GM23338 (cell line): Measurements from ENCODE around the gene FOXP1. TPM values are rescaled to one million over a fixed set of nuclear protein-coding genes. Genes with fewer than 3 reads are reported as not detected.

Source experiments
- ATAC-seq: fragments of 200-7000 bp; cut with Tn5 transposase; 3 replicates; pipeline ENCODE4 v1.9.1; 2020
- DNase-seq: peaks from one replicate; pipeline ENCODE4 v3.0.0-alpha.2; 2015; ENCODE audit warnings: low spot score
- H2AFZ ChIP-seq: fragments of 200-600 bp; sonication (generic); 2 replicates; pipeline ENCODE4 v1.8.0; 2016; ENCODE audit warnings: antibody characterized with exemption, mild to moderate bottlenecking, moderate library complexity
- H3F3A ChIP-seq: fragments of 200-600 bp; sonication (generic); replicated peaks from 2 replicates; pipeline ENCODE4 v1.8.0; 2017; ENCODE audit warnings: antibody characterized with exemption, mixed run types, low read depth
- H3K27ac ChIP-seq: fragments of 200-600 bp; sonication (generic); 2 replicates; pipeline ENCODE4 v1.6.1; 2016; ENCODE audit warnings: low read depth
- H3K27me3 ChIP-seq: fragments of 200-600 bp; sonication (generic); 2 replicates; pipeline ENCODE4 v1.8.0; 2016; ENCODE audit warnings: mild to moderate bottlenecking, mixed run types, moderate library complexity; ENCODE audit not compliant: insufficient read depth
- H3K36me3 ChIP-seq: fragments of 200-600 bp; sonication (generic); 2 replicates; pipeline ENCODE4 v1.8.0; 2016; ENCODE audit warnings: mild to moderate bottlenecking; ENCODE audit not compliant: insufficient read depth
- H3K4me1 ChIP-seq: fragments of 200-600 bp; sonication (generic); 2 replicates; pipeline ENCODE4 v1.8.0; 2016; ENCODE audit warnings: mild to moderate bottlenecking, moderate library complexity; ENCODE audit not compliant: insufficient read depth
- H3K4me2 ChIP-seq: fragments of 200-600 bp; sonication (generic); 2 replicates; pipeline ENCODE4 v1.7.1; 2017; ENCODE audit warnings: mixed run types
- H3K4me3 ChIP-seq: fragments of 200-600 bp; sonication (generic); 2 replicates; pipeline ENCODE4 v1.6.1; 2016; ENCODE audit warnings: mixed run types
- H3K79me2 ChIP-seq: fragments of 200-600 bp; sonication (generic); replicated peaks from 2 replicates; pipeline ENCODE4 v1.8.0; 2017; ENCODE audit warnings: mild to moderate bottlenecking; ENCODE audit not compliant: insufficient read depth
- H3K9me2 ChIP-seq: fragments of 200-600 bp; sonication (generic); 2 replicates; pipeline ENCODE4 v1.8.0; 2017; ENCODE audit not compliant: insufficient read depth
- H4K20me1 ChIP-seq: fragments of 200-600 bp; sonication (generic); replicated peaks from 2 replicates; pipeline ENCODE4 v1.8.0; 2017; ENCODE audit warnings: mild to moderate bottlenecking; ENCODE audit not compliant: insufficient read depth
- H3K27ac Mint-ChIP-seq: 2 replicates; pipeline ENCODE4 v1.8.0; 2020; ENCODE audit warnings: inconsistent platforms, mild to moderate bottlenecking, moderate library complexity, mixed read lengths
- H3K27me3 Mint-ChIP-seq: 3 replicates; pipeline ENCODE4 v1.8.0; 2022; ENCODE audit warnings: low read depth, mild to moderate bottlenecking, moderate library complexity, mixed read lengths, inconsistent platforms; ENCODE audit not compliant: insufficient read depth, poor library complexity
- H3K36me3 Mint-ChIP-seq: 3 replicates; pipeline ENCODE4 v1.8.0; 2021; ENCODE audit warnings: low read depth, mild to moderate bottlenecking, inconsistent platforms, moderate library complexity, mixed read lengths
- H3K4me1 Mint-ChIP-seq: 3 replicates; pipeline ENCODE4 v1.8.0; 2020; ENCODE audit warnings: mild to moderate bottlenecking, inconsistent platforms, mixed read lengths
- H3K4me3 Mint-ChIP-seq: 3 replicates; pipeline ENCODE4 v1.8.0; 2021; ENCODE audit warnings: moderate library complexity, mild to moderate bottlenecking, inconsistent platforms, mixed read lengths
- H3K9me3 Mint-ChIP-seq: 3 replicates; pipeline ENCODE4 v1.8.0; 2020; ENCODE audit warnings: moderate library complexity, mild to moderate bottlenecking, inconsistent platforms, mixed read lengths
- CREB1 ChIP-seq: fragments of 250-450 bp; sonication (Bioruptor Pico); IDR thresholded peaks from 2 replicates; pipeline ENCODE4 v1.5.0; 2020; ENCODE audit warnings: low read depth, mild to moderate bottlenecking, moderate library complexity
- CTCF ChIP-seq, 2 experiments: fragments of 200-600 bp in 1 of 2; sonication (generic) in 1 of 2; conservative IDR thresholded peaks; 2 replicates each; pipeline versions ENCODE4 v1.5.1 to v1.6.1; 2016 to 2017; ENCODE audit warnings: antibody characterized with exemption in 2 of 2, low read depth in 2 of 2, mild to moderate bottlenecking in 2 of 2, moderate library complexity in 1 of 2
- ETS1 ChIP-seq: IDR thresholded peaks from 2 replicates; pipeline ENCODE4 v1.6.1; 2016; ENCODE audit warnings: antibody characterized with exemption
- EZH2 ChIP-seq: fragments of 200-600 bp; sonication (generic); IDR thresholded peaks from one replicate; pipeline ENCODE4 v1.8.0; 2017; ENCODE audit warnings: antibody characterized with exemption, mild to moderate bottlenecking, low read depth; ENCODE audit not compliant: unreplicated experiment
- JUNB ChIP-seq: IDR thresholded peaks from one replicate; pipeline ENCODE4 v1.6.1; 2016; ENCODE audit warnings: antibody characterized with exemption; ENCODE audit not compliant: unreplicated experiment
- POLR2AphosphoS5 ChIP-seq: IDR thresholded peaks from 2 replicates; pipeline ENCODE4 v1.6.1; 2016; ENCODE audit warnings: antibody characterized with exemption, low read depth
- REST ChIP-seq: IDR thresholded peaks from one replicate; pipeline ENCODE4 v1.6.1; 2018; ENCODE audit warnings: antibody characterized with exemption; ENCODE audit not compliant: unreplicated experiment
- ZNF114 ChIP-seq: fragments of 250-450 bp; sonication (Bioruptor Pico); IDR thresholded peaks from 2 replicates; pipeline ENCODE4 v1.5.0; 2020; ENCODE audit warnings: mild to moderate bottlenecking, moderate library complexity
- ZNF462 ChIP-seq: fragments of 250-450 bp; sonication (Bioruptor Pico); IDR thresholded peaks from 2 replicates; pipeline ENCODE4 v1.5.0; 2020; ENCODE audit warnings: mild to moderate bottlenecking, moderate library complexity
- polyA plus RNA-seq: library from polyadenylated mRNA; unstranded; fragments of >200 nt; fragmentation: Nextera tagmentation; extraction: Ambion mirVana; gene quantifications from 2 replicates; pipeline ENCODE4 v1.2.1, GENCODE V29; 2016
- total RNA-seq: library from RNA; depleted of rRNA; stranded (reverse); fragments of >200 nt; shearing (Covaris generic); gene quantifications from 2 replicates; pipeline ENCODE4 v1.2.3, GENCODE V29; 2014

The FOXP1 gene
- total and polyA plus RNA-seq, 2 experiments from 2014 or later, result 32.9 to 35.5 TPM

GRCh38 chr3:71176366-71176765 lies 407.2 kb downstream of the FOXP1 start (continued):
- no peak for TF ChIP-seq ZNF462 (CRISPR knock-in tag)

GRCh38 chr3:71175691-71176365 lies 407.7 kb downstream of the FOXP1 start:
- H3K9me3 Mint-ChIP-seq, result no peaks in the 10 kb centered on the region
- no peaks in the 10 kb centered on the region for H3K79me2 ChIP-seq
- no peak overlapping the region for H2AFZ ChIP-seq
- no peaks in the 10 kb centered on the region for H3K36me3 ChIP-seq
- no peaks in the 10 kb centered on the region for H3F3A ChIP-seq
- no peak for DNase-seq
- peaks cover 28% of the 10 kb centered on the region for H3K4me1 ChIP-seq
- H3K27me3 Mint-ChIP-seq, result no peaks in the 10 kb centered on the region
- no peak overlapping the region for H3K27ac Mint-ChIP-seq
- no peak overlapping the region for H3K4me2 ChIP-seq
- H3K4me3 ChIP-seq, result no peak overlapping the region
- peaks cover 41% of the 10 kb centered on the region for H3K4me1 Mint-ChIP-seq
- H3K9me2 ChIP-seq, result no peaks in the 10 kb centered on the region
- no peaks in the 10 kb centered on the region for H4K20me1 ChIP-seq
- no peak overlapping the region for H3K4me3 Mint-ChIP-seq
- H3K36me3 Mint-ChIP-seq, result peaks cover 7% of the 10 kb centered on the region; the same call in 2 of the 3 replicates
- H3K27ac ChIP-seq, result peak overlapping the region; percentile 42
- ATAC-seq, result no peak
- H3K27me3 ChIP-seq, result no peaks in the 10 kb centered on the region
- TF ChIP-seq ETS1 (no peak), CTCF (conservative IDR thresholded peaks at IDR 0.05; ENCODE audit: low read depth in 2 of 2) (no peak), REST (no peak), EZH2 (no peak), ZNF114 (no peak), CREB1 (CRISPR knock-in tag) (no peak), JUNB (no peak), POLR2AphosphoS5 (no peak)
